ENCODE measurements around the gene SIX2. TPM values are rescaled to one million over a fixed set of nuclear protein-coding genes. Genes with fewer than 3 reads are reported as not detected.

The SIX2 gene
- total and polyA plus RNA-seq, 12 donors = 0.17 to 1.9 (median 0.40) TPM

GRCh38 chr2:45000921-45001868 is 8.1 kb downstream of the SIX2 start:
- intact Hi-C loops (cut with DNase I) = no loop called here
- no peak for DNase-seq
- ATAC-seq = peak in 6 of 8 donors; percentile 11 to 45 (median 32)

GRCh38 chr2:45000341-45000901 is 8.8 kb downstream of the SIX2 start:
- ATAC-seq = peak; percentile 40 to 61 (median 50)
- Histone ChIP-seq H3K36me3 (no peaks in the 10 kb centered on the region), H3K4me1 (peaks cover 0 to 43% (median 29%) of the 10 kb centered on the region in 9 donors), H3K4me3 (peak overlapping the region in 9 of 10 donors; percentile 2 to 50 (median 30)), H3K27ac (peak overlapping the region in 2 of 10 donors; percentile 28 to 39), H3K9me3 (no peaks in the 10 kb centered on the region), H3K27me3 (peaks cover 14 to 100% (median 99%) of the 10 kb centered on the region in 7 donors)
- DNase-seq = peak in 1 of 2 donors; percentile 37
- intact Hi-C loops (cut with DNase I) = no loop called here
- 18 to 20% methylated on average over 36 of the region's 36 CpGs for WGBS, 2 donors
- no peak for TF ChIP-seq CTCF (IDR thresholded peaks at IDR 0.05)

More at GRCh38 chr2:45000921-45001868, 8.1 kb downstream of the SIX2 start:
- H3K9me3 ChIP-seq = no peaks in the 10 kb centered on the region
- peaks cover 19 to 100% (median 100%) of the 10 kb centered on the region in 7 donors for H3K27me3 ChIP-seq
- no peak for TF ChIP-seq CTCF (IDR thresholded peaks at IDR 0.05)
- peaks cover 0 to 45% (median 34%) of the 10 kb centered on the region in 9 donors for H3K4me1 ChIP-seq
- peak overlapping the region in 9 of 10 donors; percentile 2 to 50 (median 30) for H3K4me3 ChIP-seq
- WGBS, 2 donors = 7 to 8% methylated on average over 61 of the region's 61 CpGs
- no peaks in the 10 kb centered on the region for H3K36me3 ChIP-seq
- peak overlapping the region in 2 of 10 donors; percentile 28 to 39 for H3K27ac ChIP-seq

GRCh38 chr2:44999540-44999939 is 9.7 kb downstream of the SIX2 start:
- Histone ChIP-seq H3K36me3 (no peaks in the 10 kb centered on the region), H3K27ac (no peak overlapping the region), H3K9me3 (no peaks in the 10 kb centered on the region), H3K27me3 (peaks cover 9 to 100% (median 97%) of the 10 kb centered on the region in 7 donors), H3K4me1 (peaks cover 0 to 34% (median 23%) of the 10 kb centered on the region in 9 donors), H3K4me3 (no peak overlapping the region)
- ATAC-seq = no peak
- DNase-seq = no peak
- intact Hi-C loops (cut with DNase I) = no loop called here
- no peak for TF ChIP-seq CTCF (IDR thresholded peaks at IDR 0.05)
- WGBS, 2 donors = 65 to 66% methylated on average over 10 of the region's 10 CpGs

- Histone ChIP-seq H3K9me3 (no peaks in the 10 kb centered on the region), H3K4me3 (no peak overlapping the region), H3K27me3 (peaks cover 9 to 99% (median 93%) of the 10 kb centered on the region in 7 donors), H3K27ac (no peak overlapping the region), H3K4me1 (peaks cover 0 to 22% (median 14%) of the 10 kb centered on the region in 9 donors), H3K36me3 (no peaks in the 10 kb centered on the region)
- no peak for TF ChIP-seq CTCF (IDR thresholded peaks at IDR 0.05)
- intact Hi-C loops (cut with DNase I) = no loop called here
- no peak for DNase-seq
- no peak for ATAC-seq
- WGBS, 2 donors = 81 to 89% methylated on average over 1 of the region's 1 CpG
These were observed 11.3 kb downstream of the SIX2 start for GRCh38 chr2:44997963-44998362.
